Endothelial cell of umbilical vein (primary cell): ENCODE measurements around the gene P2RY8.

ENCODE experiments used
- EZH2 ChIP-seq: IDR thresholded peaks from 2 replicates; pipeline ENCODE4 v1.6.1; 2012; ENCODE audit warnings: borderline replicate concordance, low read depth, mild to moderate bottlenecking, moderate library complexity, low read length, inconsistent platforms; ENCODE audit not compliant: severe bottlenecking
- FOS ChIP-seq: IDR thresholded peaks from 2 replicates; pipeline ENCODE4 v1.6.1; 2011; ENCODE audit warnings: mild to moderate bottlenecking, low read length, moderate library complexity, borderline replicate concordance; ENCODE audit not compliant: insufficient read depth
- GATA2 ChIP-seq: IDR thresholded peaks from 2 replicates; pipeline ENCODE4 v1.7.0; 2011; ENCODE audit warnings: low read depth, mild to moderate bottlenecking, moderate library complexity, mixed read lengths, low read length; ENCODE audit not compliant: insufficient read length, insufficient read depth
- MYC ChIP-seq: IDR thresholded peaks from one replicate; pipeline ENCODE4 v1.6.1; 2011; ENCODE audit warnings: mild to moderate bottlenecking, low read depth, low read length
- POLR2A ChIP-seq: IDR thresholded peaks from 2 replicates; pipeline ENCODE4 v1.6.1; 2012; ENCODE audit warnings: low read depth, mild to moderate bottlenecking, control low read depth, low read length
- POLR2AphosphoS5 ChIP-seq: IDR thresholded peaks from 2 replicates; pipeline ENCODE4 v1.6.1; 2012; ENCODE audit warnings: low read depth, mild to moderate bottlenecking, control low read depth, low read length, moderate library complexity; ENCODE audit not compliant: insufficient read depth
- TF ChIP-seq, protein P1 (sequence below), 2 donors: IDR thresholded peaks; 1 replicate in 1 of 2; 2 replicates in 1 of 2; pipeline ENCODE4 v1.5.1; 2011; ENCODE audit warnings: low read length in 2 of 2, mild to moderate bottlenecking in 2 of 2, moderate library complexity in 2 of 2, control low read depth in 1 of 2, inconsistent platforms in 1 of 2, low read depth in 1 of 2; ENCODE audit not compliant: insufficient read depth in 1 of 2; ENCODE audit errors: extremely low read depth in 1 of 2
- TF ChIP-seq, protein P2 (sequence below): IDR thresholded peaks from 2 replicates; pipeline ENCODE4 v1.6.1; 2011; ENCODE audit not compliant: insufficient read depth, insufficient read length

DNA sequence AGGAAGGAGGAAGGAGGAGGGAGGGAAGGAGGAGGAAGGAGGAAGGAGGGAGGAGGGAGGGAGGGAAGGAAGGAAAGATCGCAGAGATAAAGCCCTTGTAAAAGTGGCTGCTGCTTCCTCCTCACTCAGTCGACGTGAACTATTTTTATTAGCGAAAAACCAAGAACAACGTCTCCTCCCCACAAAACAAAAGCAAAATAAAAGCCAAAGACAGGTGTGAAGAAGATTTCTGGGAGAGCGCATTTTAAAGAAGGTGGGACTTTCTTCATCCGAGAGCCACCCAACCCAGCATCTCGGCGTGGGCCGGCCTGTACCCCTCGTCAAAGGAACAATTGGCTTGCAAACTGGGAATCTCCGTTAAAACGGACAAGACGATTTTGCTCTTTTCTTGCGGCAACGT lies 43.6 kb downstream of the P2RY8 start:
- no peak for TF ChIP-seq POLR2AphosphoS5
- TF ChIP-seq, protein P1, sequence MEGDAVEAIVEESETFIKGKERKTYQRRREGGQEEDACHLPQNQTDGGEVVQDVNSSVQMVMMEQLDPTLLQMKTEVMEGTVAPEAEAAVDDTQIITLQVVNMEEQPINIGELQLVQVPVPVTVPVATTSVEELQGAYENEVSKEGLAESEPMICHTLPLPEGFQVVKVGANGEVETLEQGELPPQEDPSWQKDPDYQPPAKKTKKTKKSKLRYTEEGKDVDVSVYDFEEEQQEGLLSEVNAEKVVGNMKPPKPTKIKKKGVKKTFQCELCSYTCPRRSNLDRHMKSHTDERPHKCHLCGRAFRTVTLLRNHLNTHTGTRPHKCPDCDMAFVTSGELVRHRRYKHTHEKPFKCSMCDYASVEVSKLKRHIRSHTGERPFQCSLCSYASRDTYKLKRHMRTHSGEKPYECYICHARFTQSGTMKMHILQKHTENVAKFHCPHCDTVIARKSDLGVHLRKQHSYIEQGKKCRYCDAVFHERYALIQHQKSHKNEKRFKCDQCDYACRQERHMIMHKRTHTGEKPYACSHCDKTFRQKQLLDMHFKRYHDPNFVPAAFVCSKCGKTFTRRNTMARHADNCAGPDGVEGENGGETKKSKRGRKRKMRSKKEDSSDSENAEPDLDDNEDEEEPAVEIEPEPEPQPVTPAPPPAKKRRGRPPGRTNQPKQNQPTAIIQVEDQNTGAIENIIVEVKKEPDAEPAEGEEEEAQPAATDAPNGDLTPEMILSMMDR (IDR thresholded peaks at IDR 0.05; ENCODE audit: extremely low read depth in 1 of 2, insufficient read depth in 1 of 2, low read depth in 1 of 2, low read length in 2 of 2) = no peak
- TF ChIP-seq, protein P2, sequence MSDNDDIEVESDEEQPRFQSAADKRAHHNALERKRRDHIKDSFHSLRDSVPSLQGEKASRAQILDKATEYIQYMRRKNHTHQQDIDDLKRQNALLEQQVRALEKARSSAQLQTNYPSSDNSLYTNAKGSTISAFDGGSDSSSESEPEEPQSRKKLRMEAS = no peak
- no peak for TF ChIP-seq GATA2
- no peak for TF ChIP-seq EZH2
- TF ChIP-seq POLR2A = no peak
- no peak for TF ChIP-seq MYC
- no peak for TF ChIP-seq FOS
